HAP-1 (cell line): Measurements from ENCODE around the gene ENGASE.

ENCODE experiments used
- DNase-seq, 2 experiments: peaks; one replicate each; pipeline ENCODE4 v3.0.0-alpha.2; 2016 to 2020; ENCODE audit warnings: low spot score in 2 of 2
- H3K27me3 ChIP-seq: fragments of 250-450 bp; sonication (Bioruptor Pico); 2 replicates; pipeline ENCODE4 v1.5.1; 2020; ENCODE audit warnings: low read depth, mild to moderate bottlenecking, moderate library complexity
- H3K36me3 ChIP-seq: fragments of 250-450 bp; sonication (Bioruptor Pico); replicated peaks from 2 replicates; pipeline ENCODE4 v1.5.1; 2020; ENCODE audit warnings: mild to moderate bottlenecking
- H3K4me1 ChIP-seq: fragments of 250-450 bp; sonication (Bioruptor Pico); 2 replicates; pipeline ENCODE4 v1.5.1; 2020; ENCODE audit warnings: mild to moderate bottlenecking
- H3K4me3 ChIP-seq: fragments of 250-450 bp; sonication (Bioruptor Pico); 2 replicates; pipeline ENCODE4 v1.5.1; 2020; ENCODE audit warnings: mild to moderate bottlenecking, moderate library complexity
- H3K9me3 ChIP-seq: fragments of 250-450 bp; sonication (Bioruptor Pico); 2 replicates; pipeline ENCODE4 v1.5.1; 2020; ENCODE audit warnings: mild to moderate bottlenecking, moderate library complexity
- in situ Hi-C: fragments of 300-500 bp; cut with MboI; formaldehyde crosslinking; loops from 3 replicates; pipeline ENCODE4 v1.14.3; 2020; ENCODE audit warnings: low sequenced_read_pairs, inconsistent platforms, mixed read lengths

ENGASE gene

GRCh38 chr17:79043191-79043930, 31.3 kb upstream of the ENGASE start:
- Histone ChIP-seq H3K4me1 (no peaks in the 10 kb centered on the region; the same call in 1 of the 2 replicates), H3K9me3 (no peaks in the 10 kb centered on the region), H3K36me3 (no peaks in the 10 kb centered on the region), H3K4me3 (no peak overlapping the region), H3K27me3 (no peaks in the 10 kb centered on the region)
- in situ Hi-C loops, result no loop called here
- no peak for DNase-seq

- Histone ChIP-seq H3K36me3 (no peaks in the 10 kb centered on the region), H3K4me1 (peaks cover 5% of the 10 kb centered on the region), H3K4me3 (no peak overlapping the region), H3K27me3 (no peaks in the 10 kb centered on the region), H3K9me3 (no peaks in the 10 kb centered on the region)
- DNase-seq, result no peak
- in situ Hi-C loops, result no loop called here
Measured at GRCh38 chr17:79043931-79044320, 30.7 kb upstream of the ENGASE start.

- peaks cover 7% of the 10 kb centered on the region for H3K4me1 ChIP-seq
- H3K9me3 ChIP-seq, result no peaks in the 10 kb centered on the region
- in situ Hi-C loops, result no loop called here
- no peaks in the 10 kb centered on the region for H3K27me3 ChIP-seq
- H3K36me3 ChIP-seq, result no peaks in the 10 kb centered on the region
- H3K4me3 ChIP-seq, result no peak overlapping the region
- no peak for DNase-seq
Measured at GRCh38 chr17:79044462-79044861, 30.2 kb upstream of the ENGASE start.

GRCh38 chr17:79045001-79045729, 29.5 kb upstream of the ENGASE start:
- Histone ChIP-seq H3K4me1 (peaks cover 7% of the 10 kb centered on the region), H3K9me3 (no peaks in the 10 kb centered on the region), H3K36me3 (no peaks in the 10 kb centered on the region), H3K27me3 (no peaks in the 10 kb centered on the region), H3K4me3 (no peak overlapping the region)
- no peak for DNase-seq
- in situ Hi-C loops, result loop anchor here (5.0 kb wide), 1 partner anchor 37 kb away; no protein-coding TSS in a partner anchor

- in situ Hi-C loops, result loop anchor here (5.0 kb wide), 1 partner anchor 36 kb away; no protein-coding TSS in a partner anchor
- DNase-seq, result peak; percentile 70 to 84
- Histone ChIP-seq H3K27me3 (no peaks in the 10 kb centered on the region), H3K36me3 (no peaks in the 10 kb centered on the region), H3K4me1 (peaks cover 7% of the 10 kb centered on the region), H3K9me3 (no peaks in the 10 kb centered on the region), H3K4me3 (no peak overlapping the region)
Measured at GRCh38 chr17:79045842-79046196, 28.8 kb upstream of the ENGASE start.

GRCh38 chr17:79046197-79046915, 28.3 kb upstream of the ENGASE start:
- Histone ChIP-seq H3K4me1 (peaks cover 7% of the 10 kb centered on the region), H3K36me3 (no peaks in the 10 kb centered on the region), H3K9me3 (no peaks in the 10 kb centered on the region), H3K27me3 (no peaks in the 10 kb centered on the region), H3K4me3 (no peak overlapping the region)
- no peak for DNase-seq
- in situ Hi-C loops, result loop anchor here (5.0 kb wide), 1 partner anchor 36 kb away; no protein-coding TSS in a partner anchor

GRCh38 chr17:79046916-79047280, 27.7 kb upstream of the ENGASE start:
- no peak for DNase-seq
- H3K4me3 ChIP-seq, result no peak overlapping the region
- H3K4me1 ChIP-seq, result peaks cover 7% of the 10 kb centered on the region
- no peaks in the 10 kb centered on the region for H3K9me3 ChIP-seq
- no peaks in the 10 kb centered on the region for H3K36me3 ChIP-seq
- no peaks in the 10 kb centered on the region for H3K27me3 ChIP-seq
- in situ Hi-C loops, result loop anchor here (5.0 kb wide), 1 partner anchor 35 kb away; no protein-coding TSS in a partner anchor

- no peaks in the 10 kb centered on the region for H3K27me3 ChIP-seq
- H3K4me3 ChIP-seq, result no peak overlapping the region
- no peaks in the 10 kb centered on the region for H3K36me3 ChIP-seq
- peaks cover 7% of the 10 kb centered on the region for H3K4me1 ChIP-seq
- DNase-seq, result no peak
- in situ Hi-C loops, result loop anchor here (5.0 kb wide), 1 partner anchor 35 kb away; no protein-coding TSS in a partner anchor
- H3K9me3 ChIP-seq, result no peaks in the 10 kb centered on the region
Measured at GRCh38 chr17:79047291-79047920, 27.2 kb upstream of the ENGASE start.

- DNase-seq, result peak; percentile 68 to 76
- H3K27me3 ChIP-seq, result no peaks in the 10 kb centered on the region
Measured at GRCh38 chr17:79047923-79048825, 26.4 kb upstream of the ENGASE start.

GRCh38 chr17:79048826-79049755, 25.5 kb upstream of the ENGASE start:
- DNase-seq, result no peak
- Histone ChIP-seq H3K9me3 (no peaks in the 10 kb centered on the region), H3K4me1 (peaks cover 7% of the 10 kb centered on the region), H3K4me3 (no peak overlapping the region), H3K27me3 (no peaks in the 10 kb centered on the region), H3K36me3 (no peaks in the 10 kb centered on the region)
- in situ Hi-C loops, result loop anchor here (5.0 kb wide), 1 partner anchor 33 kb away; no protein-coding TSS in a partner anchor

More at GRCh38 chr17:79047923-79048825, 26.4 kb upstream of the ENGASE start:
- peaks cover 7% of the 10 kb centered on the region for H3K4me1 ChIP-seq
- no peaks in the 10 kb centered on the region for H3K36me3 ChIP-seq
- H3K9me3 ChIP-seq, result no peaks in the 10 kb centered on the region
- in situ Hi-C loops, result loop anchor here (5.0 kb wide), 1 partner anchor 34 kb away; no protein-coding TSS in a partner anchor
- no peak overlapping the region for H3K4me3 ChIP-seq

GRCh38 chr17:79049821-79050220, 24.8 kb upstream of the ENGASE start:
- DNase-seq, result no peak
- Histone ChIP-seq H3K36me3 (no peaks in the 10 kb centered on the region), H3K4me1 (peaks cover 7% of the 10 kb centered on the region), H3K4me3 (no peak overlapping the region), H3K27me3 (no peaks in the 10 kb centered on the region), H3K9me3 (no peaks in the 10 kb centered on the region)
- in situ Hi-C loops, result loop anchor here (5.0 kb wide), 1 partner anchor 32 kb away; no protein-coding TSS in a partner anchor

GRCh38 chr17:79050551-79050950, 24.1 kb upstream of the ENGASE start:
- peaks cover 7% of the 10 kb centered on the region for H3K4me1 ChIP-seq
- no peak for DNase-seq
- in situ Hi-C loops, result no loop called here
- H3K9me3 ChIP-seq, result no peaks in the 10 kb centered on the region
- H3K4me3 ChIP-seq, result no peak overlapping the region
- no peaks in the 10 kb centered on the region for H3K27me3 ChIP-seq
- H3K36me3 ChIP-seq, result no peaks in the 10 kb centered on the region
